Epithelial cell of proximal tubule (primary cell): ENCODE measurements around the gene TSPAN18. TPM values are rescaled to one million over a fixed set of nuclear protein-coding genes. Genes with fewer than 3 reads are reported as not detected.

Experiments used
- DNase-seq: peaks from one replicate; pipeline ENCODE4 v3.0.0-alpha.2; 2011; ENCODE audit warnings: low read depth
- H3K4me3 ChIP-seq: 2 replicates; pipeline ENCODE4 v1.5.1; 2011; ENCODE audit warnings: low read depth, mild to moderate bottlenecking, low read length
- CTCF ChIP-seq: conservative IDR thresholded peaks from 2 replicates; pipeline ENCODE4 v1.5.1; 2012; ENCODE audit warnings: low read depth, mild to moderate bottlenecking, low read length
- total RNA-seq: library from RNA; depleted of rRNA; stranded (reverse); fragments of >200 nt; gene quantifications from 2 replicates; pipeline ENCODE4 v1.2.3, GENCODE V29; 2015

Gene TSPAN18
- total RNA-seq, 1 donor from 2014 or later, result 1.6 TPM

GRCh38 chr11:44767421-44767820 is 40.7 kb downstream of the TSPAN18 start:
- DNase-seq, result no peak
- no peak overlapping the region for H3K4me3 ChIP-seq
- no peak for TF ChIP-seq CTCF

GRCh38 chr11:44770401-44770800 is 43.6 kb downstream of the TSPAN18 start:
- no peak for DNase-seq
- H3K4me3 ChIP-seq, result no peak overlapping the region
- TF ChIP-seq CTCF, result no peak

DNA sequence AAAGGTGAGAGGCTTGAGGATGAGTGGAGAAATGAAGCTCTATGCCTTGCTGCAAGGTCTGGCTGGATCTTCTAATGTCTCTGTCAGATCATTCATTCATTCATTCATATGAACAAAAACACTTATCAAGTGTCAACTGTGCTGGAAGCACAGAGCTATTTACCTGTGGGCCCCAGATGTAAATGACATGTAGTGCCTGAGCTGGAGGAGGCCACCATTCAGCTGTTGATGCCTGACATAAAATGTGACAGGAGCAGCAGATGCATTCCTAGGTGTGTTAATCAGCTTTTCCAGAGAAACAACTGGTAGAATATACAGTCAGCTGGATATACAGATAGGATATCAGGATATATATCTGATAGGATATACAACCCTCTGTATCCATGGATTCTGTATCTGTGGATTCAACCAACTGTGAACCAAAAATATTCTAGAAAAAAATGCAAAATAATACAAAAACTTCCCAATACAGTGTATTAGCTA is 44.5 kb downstream of the TSPAN18 start:
- TF ChIP-seq CTCF, result no peak
- DNase-seq, result no peak

GRCh38 chr11:44771841-44772240 is 45.1 kb downstream of the TSPAN18 start:
- no peak for TF ChIP-seq CTCF
- H3K4me3 ChIP-seq, result no peak overlapping the region
- peak; percentile 23 for DNase-seq

More for the DNA sequence above, 44.5 kb downstream of the TSPAN18 start:
- H3K4me3 ChIP-seq, result no peak overlapping the region

DNA sequence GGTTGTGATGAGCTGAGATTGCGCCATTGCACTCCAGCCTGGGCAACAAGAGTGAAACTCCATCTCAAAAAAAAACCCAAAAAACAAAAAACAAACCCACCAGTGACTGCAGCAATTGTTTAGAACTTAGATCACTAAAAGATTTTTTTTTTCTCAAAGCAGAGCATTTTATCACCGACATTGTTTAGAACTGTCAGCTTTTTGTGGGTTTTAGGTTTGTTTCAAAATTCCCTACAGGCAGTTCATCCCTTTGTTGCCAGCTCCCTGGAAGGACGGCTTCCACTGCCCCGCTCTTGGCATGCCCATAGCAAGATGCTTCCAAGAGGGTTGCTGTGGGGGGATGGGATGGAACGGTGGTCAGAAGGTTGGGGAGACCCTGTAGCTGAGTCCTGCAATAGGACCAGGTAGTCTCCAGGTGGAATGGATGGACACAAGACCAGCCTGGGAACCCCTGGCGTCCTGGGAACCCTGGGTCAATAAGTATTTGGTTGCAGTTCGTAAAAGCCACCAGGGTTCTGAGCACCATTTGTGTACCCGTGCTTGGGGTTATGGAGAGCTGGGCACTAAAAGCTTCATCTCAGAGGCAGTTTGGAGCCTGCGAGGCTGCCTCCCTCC is 46.7 kb downstream of the TSPAN18 start:
- H3K4me3 ChIP-seq, result no peak overlapping the region
- no peak for TF ChIP-seq CTCF
- DNase-seq, result no peak

DNA sequence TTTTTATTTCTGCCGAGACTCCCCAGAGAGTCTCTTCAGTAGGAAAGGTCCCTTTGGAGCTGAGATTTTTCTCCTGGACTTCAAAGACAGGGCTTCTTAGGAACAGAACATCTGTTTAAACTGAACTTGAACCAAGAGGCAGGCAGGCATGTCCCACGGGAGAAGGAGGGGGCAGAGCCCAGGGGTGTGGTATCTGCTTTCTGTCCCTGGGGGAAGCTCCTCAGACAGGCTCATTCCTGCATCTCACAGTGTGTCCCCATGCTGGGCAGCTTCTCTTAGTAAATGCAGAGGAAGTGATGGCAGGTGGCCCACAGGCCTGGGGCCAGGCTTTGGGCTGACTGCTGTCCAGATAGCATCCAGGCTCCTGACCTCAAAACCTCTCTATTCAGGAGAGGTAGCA is 47.3 kb downstream of the TSPAN18 start:
- TF ChIP-seq CTCF, result no peak
- no peak for DNase-seq
- no peak overlapping the region for H3K4me3 ChIP-seq

DNA sequence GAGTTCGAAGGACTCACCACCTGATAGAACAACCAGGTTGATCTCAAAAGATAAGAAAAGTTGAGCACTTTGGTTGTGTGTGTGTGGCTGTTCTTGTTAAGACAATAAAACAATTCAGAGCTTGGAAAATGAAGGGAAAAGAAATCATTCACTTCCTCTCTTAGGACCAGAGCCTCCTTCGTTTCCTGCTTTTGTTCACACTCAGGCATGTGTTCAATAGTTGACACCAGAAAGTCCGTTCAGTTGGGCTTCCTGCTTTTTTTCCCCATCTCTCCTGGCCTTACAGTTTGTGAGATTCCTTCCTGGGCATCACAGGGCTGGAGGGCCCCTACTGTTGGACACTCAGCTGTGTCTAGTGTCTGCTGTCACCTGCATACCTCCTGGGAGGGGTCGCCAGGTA is 48.0 kb downstream of the TSPAN18 start:
- H3K4me3 ChIP-seq, result no peak overlapping the region
- no peak for DNase-seq
- TF ChIP-seq CTCF, result no peak
